Activated B cell treated with CpG ODN at 0.5 μM for 24 hours (primary cell): ENCODE data around the gene CNOT4. TPM values are rescaled to one million over a fixed set of nuclear protein-coding genes. Genes with fewer than 3 reads are reported as not detected.
"Not testable (repeated sequence)": the region's sequence is repeated elsewhere in the genome, so short reads cannot be mapped to it uniquely, and the experiment has no call there.

Experiments used
- ATAC-seq: fragments of 200-7000 bp; cut with Tn5 transposase; one replicate; pipeline ENCODE4 v1.10.0; 2021; ENCODE audit warnings: low read depth, mild to moderate bottlenecking, moderate library complexity
- CTCF ChIA-PET: fragments of 350-600 bp; sonication (Branson Sonifier 250); formaldehyde crosslinking; loops from one replicate; lab custom pipeline; 2021; ENCODE audit warnings: antibody characterized with exemption; lab: Charles Lee
- POLR2A ChIA-PET: fragments of 350-600 bp; sonication (Branson Sonifier 250); formaldehyde crosslinking; loops from one replicate; lab custom pipeline; 2021; ENCODE audit warnings: antibody characterized with exemption; lab: Charles Lee
- DNase-seq: peaks from one replicate; pipeline ENCODE4 v3.0.0; 2022
- H3K27ac Mint-ChIP-seq: one replicate; pipeline ENCODE4 v1.8.0; 2020; ENCODE audit warnings: mixed read lengths
- H3K27me3 Mint-ChIP-seq: one replicate; pipeline ENCODE4 v1.8.0; 2021; ENCODE audit warnings: mixed read lengths
- H3K36me3 Mint-ChIP-seq: one replicate; pipeline ENCODE4 v1.8.0; 2021; ENCODE audit warnings: low read depth, mixed read lengths
- H3K4me1 Mint-ChIP-seq: one replicate; pipeline ENCODE4 v1.8.0; 2021; ENCODE audit warnings: mixed read lengths
- H3K4me3 Mint-ChIP-seq: one replicate; pipeline ENCODE4 v1.8.0; 2020; ENCODE audit warnings: mild to moderate bottlenecking, mixed read lengths
- H3K9me3 Mint-ChIP-seq: one replicate; pipeline ENCODE4 v1.8.0; 2020; ENCODE audit warnings: mixed read lengths
- intact Hi-C: fragments of 100-400 bp; cut with micrococcal nuclease; formaldehyde crosslinking; loops from one replicate; pipeline ENCODE4 v1.15.1; 2024
- total RNA-seq: library from RNA; stranded (reverse); gene quantifications from 2 replicates; pipeline ENCODE4 v1.2.3, GENCODE V29; 2022
- TF ChIP-seq, protein P1 (sequence below): fragments of 200-600 bp; IDR thresholded peaks from one replicate; pipeline ENCODE4 v1.8.0; 2022; ENCODE audit warnings: antibody characterized with exemption, mild to moderate bottlenecking

CNOT4 gene
- total RNA-seq, 1 donor from 2014 or later, result 36.8 TPM

DNA sequence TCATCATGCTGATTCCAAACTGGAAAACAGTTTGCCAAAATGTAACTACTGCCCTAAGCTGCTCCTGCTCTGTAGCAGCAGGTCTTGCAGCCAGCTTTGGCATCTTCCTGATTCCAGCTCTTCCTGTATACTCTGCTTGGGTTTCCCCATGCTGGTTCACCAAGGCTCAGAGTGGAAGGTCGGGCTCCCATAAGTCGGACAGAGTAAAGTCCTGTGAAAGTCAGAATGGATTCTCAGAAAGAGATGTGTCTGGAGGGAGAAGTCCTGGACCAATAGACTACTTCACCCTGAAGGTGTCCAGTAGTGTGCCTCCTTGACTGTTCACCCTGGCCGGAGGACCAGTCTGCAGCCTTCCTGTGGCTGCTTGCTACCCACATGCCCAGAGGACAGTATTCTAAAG is 182.4 kb downstream of the CNOT4 start:
- H3K27me3 Mint-ChIP-seq, result peaks cover 4% of the 10 kb centered on the region

DNA sequence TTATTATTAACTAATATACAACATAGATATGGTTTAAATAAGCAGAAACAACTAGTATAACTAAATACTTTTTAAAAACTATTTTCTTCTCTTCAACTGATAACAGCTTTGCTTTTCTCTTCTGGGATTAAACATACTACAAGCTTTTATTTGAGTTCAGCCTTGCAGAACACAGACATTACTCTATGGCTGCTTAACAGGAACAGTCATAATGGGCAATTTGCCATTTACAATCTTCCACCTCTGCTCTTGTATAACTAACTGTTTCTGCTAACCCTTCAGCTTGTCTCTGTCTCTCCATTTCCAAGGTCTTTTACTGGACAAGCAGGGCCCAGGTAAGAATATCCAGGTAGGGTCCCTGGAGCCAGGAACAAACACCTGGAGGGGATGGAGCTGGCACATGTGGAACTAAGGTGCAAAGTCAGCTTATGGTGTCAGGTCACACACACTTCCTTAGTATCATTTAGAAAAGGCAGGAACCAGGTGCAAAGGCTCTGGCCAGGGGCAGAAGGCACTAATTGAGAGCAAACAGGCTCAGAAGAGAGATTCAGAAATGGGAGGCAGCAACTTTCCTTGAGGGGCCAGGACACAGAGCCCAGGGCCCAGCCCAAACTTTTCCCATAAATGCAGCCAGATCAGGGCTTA is 183.1 kb downstream of the CNOT4 start:
- H3K27me3 Mint-ChIP-seq, result peaks cover 4% of the 10 kb centered on the region
- intact Hi-C loops, result no loop called here
- no peaks in the 10 kb centered on the region for H3K36me3 Mint-ChIP-seq
- no peak overlapping the region for H3K4me3 Mint-ChIP-seq
- TF ChIP-seq, protein P1, sequence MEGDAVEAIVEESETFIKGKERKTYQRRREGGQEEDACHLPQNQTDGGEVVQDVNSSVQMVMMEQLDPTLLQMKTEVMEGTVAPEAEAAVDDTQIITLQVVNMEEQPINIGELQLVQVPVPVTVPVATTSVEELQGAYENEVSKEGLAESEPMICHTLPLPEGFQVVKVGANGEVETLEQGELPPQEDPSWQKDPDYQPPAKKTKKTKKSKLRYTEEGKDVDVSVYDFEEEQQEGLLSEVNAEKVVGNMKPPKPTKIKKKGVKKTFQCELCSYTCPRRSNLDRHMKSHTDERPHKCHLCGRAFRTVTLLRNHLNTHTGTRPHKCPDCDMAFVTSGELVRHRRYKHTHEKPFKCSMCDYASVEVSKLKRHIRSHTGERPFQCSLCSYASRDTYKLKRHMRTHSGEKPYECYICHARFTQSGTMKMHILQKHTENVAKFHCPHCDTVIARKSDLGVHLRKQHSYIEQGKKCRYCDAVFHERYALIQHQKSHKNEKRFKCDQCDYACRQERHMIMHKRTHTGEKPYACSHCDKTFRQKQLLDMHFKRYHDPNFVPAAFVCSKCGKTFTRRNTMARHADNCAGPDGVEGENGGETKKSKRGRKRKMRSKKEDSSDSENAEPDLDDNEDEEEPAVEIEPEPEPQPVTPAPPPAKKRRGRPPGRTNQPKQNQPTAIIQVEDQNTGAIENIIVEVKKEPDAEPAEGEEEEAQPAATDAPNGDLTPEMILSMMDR, result no peak
- peaks cover 4% of the 10 kb centered on the region for H3K9me3 Mint-ChIP-seq
- no peak for ATAC-seq
- DNase-seq, result no peak
- no peaks in the 10 kb centered on the region for H3K4me1 Mint-ChIP-seq
- ChIA-PET POLR2A (no interaction called here), CTCF (no interaction called here)
- no peak overlapping the region for H3K27ac Mint-ChIP-seq

More for the DNA sequence above, 182.4 kb downstream of the CNOT4 start:
- no peak overlapping the region for H3K27ac Mint-ChIP-seq
- DNase-seq (no peak), ATAC-seq (no peak)
- no peaks in the 10 kb centered on the region for H3K36me3 Mint-ChIP-seq
- no peaks in the 10 kb centered on the region for H3K4me1 Mint-ChIP-seq
- intact Hi-C loops, result no loop called here
- TF ChIP-seq, protein P1, result no peak
- CTCF ChIA-PET, result no interaction called here
- H3K4me3 Mint-ChIP-seq, result no peak overlapping the region
- peaks cover 4% of the 10 kb centered on the region for H3K9me3 Mint-ChIP-seq
- POLR2A ChIA-PET, result no interaction called here

DNA sequence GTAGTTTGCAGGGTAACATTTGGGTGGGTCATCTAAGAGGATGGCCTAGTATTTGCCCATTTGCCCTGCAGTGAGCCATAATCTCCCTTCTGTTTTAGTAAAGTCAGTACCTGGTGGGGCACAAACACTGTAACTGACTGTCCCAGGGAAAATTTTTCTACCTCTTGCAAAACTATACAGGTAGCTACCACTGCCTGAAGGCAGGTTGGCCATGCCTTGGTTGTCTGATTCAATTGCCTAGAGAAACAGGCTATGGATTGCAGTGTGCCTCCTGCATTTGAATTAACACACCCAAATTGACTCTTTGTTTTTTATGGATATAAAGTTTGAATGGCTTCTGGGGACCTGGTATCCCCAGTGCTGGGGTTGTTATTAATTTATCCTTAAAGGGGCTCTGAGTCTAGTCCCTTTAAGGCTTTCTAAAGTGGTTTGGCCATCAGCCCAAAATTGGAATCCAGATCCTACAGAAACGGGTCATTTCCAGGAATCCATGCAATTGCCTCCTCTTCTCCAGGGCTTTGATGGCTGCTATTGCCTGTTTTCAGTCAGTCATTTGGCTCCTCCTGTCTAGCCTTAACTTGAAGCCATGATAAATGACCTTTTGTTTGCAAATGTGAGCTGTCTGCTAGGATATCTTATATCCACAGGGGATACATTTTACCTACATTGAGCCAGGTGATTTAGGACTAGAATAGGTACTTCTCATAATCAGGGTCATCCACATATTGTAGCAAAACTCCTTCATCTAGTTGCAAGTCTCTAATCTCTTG is 187.1 kb downstream of the CNOT4 start:
- no peak overlapping the region for H3K4me3 Mint-ChIP-seq
- TF ChIP-seq, protein P1, result no peak
- H3K4me1 Mint-ChIP-seq, result no peaks in the 10 kb centered on the region
- CTCF ChIA-PET, result interaction anchor here (1.2 kb wide), 1 partner anchor 42 kb away, joined by 3 read pairs; no protein-coding TSS in a partner anchor
- peaks cover 4% of the 10 kb centered on the region for H3K9me3 Mint-ChIP-seq
- no peaks in the 10 kb centered on the region for H3K27me3 Mint-ChIP-seq
- no peaks in the 10 kb centered on the region for H3K36me3 Mint-ChIP-seq
- no peak for DNase-seq
- no peak for ATAC-seq
- POLR2A ChIA-PET, result no interaction called here
- intact Hi-C loops, result no loop called here
- no peak overlapping the region for H3K27ac Mint-ChIP-seq

DNA sequence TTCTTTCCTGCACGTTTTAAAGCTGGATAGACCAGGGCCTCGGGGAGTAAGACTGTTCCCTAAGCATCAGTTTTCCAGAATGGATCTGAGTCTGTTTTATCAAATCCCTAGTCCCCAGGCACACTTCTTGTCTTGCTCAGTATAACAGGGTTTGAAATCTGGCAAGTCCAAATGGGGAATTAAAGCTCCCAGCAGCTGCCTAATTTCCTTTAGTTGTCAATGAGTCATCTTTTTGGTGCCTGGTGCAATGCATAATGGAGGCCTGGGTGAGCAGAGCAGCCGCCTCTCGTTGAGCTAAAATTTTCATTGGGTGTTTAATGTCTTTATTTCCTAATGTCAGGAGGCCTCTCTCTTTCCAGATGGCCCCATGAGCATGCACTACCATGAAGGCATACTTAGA is 188.3 kb downstream of the CNOT4 start:
- H3K4me3 Mint-ChIP-seq, result no peak overlapping the region
- no peaks in the 10 kb centered on the region for H3K27me3 Mint-ChIP-seq
- no peaks in the 10 kb centered on the region for H3K36me3 Mint-ChIP-seq
- H3K4me1 Mint-ChIP-seq, result no peaks in the 10 kb centered on the region
- CTCF ChIA-PET, result interaction anchor here (1.2 kb wide), 1 partner anchor 41 kb away, joined by 3 read pairs; no protein-coding TSS in a partner anchor
- TF ChIP-seq, protein P1, result no peak
- ATAC-seq, result no peak
- intact Hi-C loops, result no loop called here
- H3K9me3 Mint-ChIP-seq, result peaks cover 4% of the 10 kb centered on the region
- no peak overlapping the region for H3K27ac Mint-ChIP-seq
- DNase-seq, result no peak
- POLR2A ChIA-PET, result no interaction called here

DNA sequence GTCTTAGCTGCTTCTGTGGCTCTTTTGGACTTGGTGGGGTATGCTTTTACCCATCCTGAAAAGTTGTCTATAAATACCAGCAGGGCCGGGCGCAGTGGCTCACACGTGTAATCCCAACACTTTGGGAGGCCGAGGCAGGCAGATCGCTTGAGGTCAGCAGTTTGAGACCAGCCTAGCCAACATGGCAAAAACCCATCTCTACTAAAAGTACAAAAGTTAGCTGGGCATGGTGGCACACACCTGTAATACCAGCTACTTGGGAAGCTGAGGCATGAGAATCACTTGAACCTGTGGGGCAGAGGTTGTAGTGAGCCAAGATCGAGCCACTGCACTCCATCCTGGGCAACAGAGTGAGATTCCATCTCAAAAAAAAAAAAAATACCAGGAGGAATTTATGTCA is 188.9 kb downstream of the CNOT4 start:
- H3K36me3 Mint-ChIP-seq, POLR2A ChIA-PET, H3K27ac Mint-ChIP-seq, ATAC-seq, H3K27me3 Mint-ChIP-seq, DNase-seq, CTCF ChIA-PET, intact Hi-C loops, H3K4me1 Mint-ChIP-seq, H3K9me3 Mint-ChIP-seq, H3K4me3 Mint-ChIP-seq: not testable (repeated sequence)
